Adrenal gland (tissue), 12 donors: ENCODE measurements around the gene ENTHD1. TPM values are rescaled to one million over a fixed set of nuclear protein-coding genes. Genes with fewer than 3 reads are reported as not detected.
A peak's percentile ranks its signal among the peaks of the same experiment; 100 is the strongest.

Source experiments
- DNase-seq, 7 donors: peaks; one replicate each; pipeline ENCODE4 v3.0.0-alpha.2; 2019 to 2020
- H3K27ac ChIP-seq, 5 donors: fragments of 200-600 bp; sonication (generic) in 4 of 5; 1 replicate in 3 of 5; 2 replicates in 2 of 5; pipeline versions ENCODE4 v1.5.1 to v1.8.0; 2016 to 2020; ENCODE audit warnings: mild to moderate bottlenecking in 1 of 5
- H3K27me3 ChIP-seq: fragments of 200-600 bp; 2 replicates; pipeline ENCODE4 v1.8.0; 2021
- H3K36me3 ChIP-seq, 2 donors: fragments of 200-600 bp; replicated peaks in 1 of 2; 1 replicate in 1 of 2; 2 replicates in 1 of 2; pipeline versions ENCODE4 v1.5.1 to v1.8.0; 2018 to 2022
- H3K4me1 ChIP-seq, 2 donors: fragments of 200-600 bp; replicated peaks in 1 of 2; 1 replicate in 1 of 2; 2 replicates in 1 of 2; pipeline versions ENCODE4 v1.5.1 to v1.8.0; 2018 to 2021
- H3K4me3 ChIP-seq, 4 donors: fragments of 200-600 bp; sonication (generic) in 3 of 4; one replicate each; pipeline ENCODE4 v1.5.1; 2016 to 2018
- H3K9me3 ChIP-seq, 3 donors: fragments of 200-600 bp; sonication (generic) in 1 of 3; replicated peaks in 1 of 3; 1 replicate in 2 of 3; 2 replicates in 1 of 3; pipeline versions ENCODE4 v1.5.1 to v1.8.0; 2016 to 2021
- CTCF ChIP-seq, 6 experiments: fragments of 450-650 bp in 4 of 6; fragments of 200-600 bp in 2 of 6; sonication (generic) in 1 of 6; IDR thresholded peaks; 1 replicate in 5 of 6; 2 replicates in 1 of 6; pipeline versions ENCODE4 v1.5.1 to v1.8.0; 2016 to 2021; ENCODE audit warnings: antibody characterized with exemption in 6 of 6, mild to moderate bottlenecking in 2 of 6, moderate library complexity in 1 of 6
- POLR2A ChIP-seq, 2 donors: fragments of 450-650 bp; IDR thresholded peaks; one replicate each; pipeline ENCODE4 v1.6.1; 2017; ENCODE audit warnings: antibody characterized with exemption in 2 of 2, mild to moderate bottlenecking in 2 of 2, moderate library complexity in 1 of 2
- WGBS, 4 donors: extraction: QIAGEN DNeasy Blood & Tissue Kit in 2 of 4; methylation state at CpG; one replicate each; pipeline versions ENCODE4 v1.1.5 to v1.1.7; 2013 to 2017; 5-methylcytosine and 5-hydroxymethylcytosine counted together
- intact Hi-C, 2 donors: fragments of 100-400 bp; cut with DNase I; formaldehyde crosslinking; loops; one replicate each; pipeline versions ENCODE4 v1.14.1 to v1.15.0; 2022 to 2023
- polyA plus RNA-seq, 3 donors: library from polyadenylated mRNA; stranded (reverse); fragments of 200-250 nt in 2 of 3; fragments of 350-450 nt in 1 of 3; fragmentation: Illumina TruSeq in 1 of 3; extraction: RNeasy Lipid Tissue Mini Kit (QIAGEN cat#74804) in 1 of 3; gene quantifications; one replicate each; pipeline ENCODE4 v1.2.3, GENCODE V29; 2013 to 2014
- total RNA-seq, 9 donors: library from RNA; depleted of rRNA in 4 of 9; stranded (reverse); fragments of >200 nt in 4 of 9; fragments of 120-200 nt in 1 of 9; fragmentation: NEBNext Ultra II Directional in 1 of 9; extraction: Animal tissue kit (Norgen Biotek cat#: 25700) in 1 of 9; gene quantifications; one replicate each; pipeline versions ENCODE4 v1.1.0 to v1.2.4, GENCODE V29; 2013 to 2023
- donor health status: healthy with polysubstance abuse.
- donor health status: Bipolar disorder and iron deficiency.
- donor health status: DM: yes; HTN: yes; CAD: no.
- donor health status: DM: no; HTN: no; CAD: no.
- donor health status: DM: no; HTN: no; CAD: no.
- donor health status: DM: yes; HTN: yes; CAD: no.

ENTHD1 gene
- total and polyA plus RNA-seq, 12 donors, result 0.07 TPM; not detected in 11

GRCh38 chr22:39703928-39704639 lies 189.5 kb downstream of the ENTHD1 start:
- H3K27me3 ChIP-seq, result no peaks in the 10 kb centered on the region
- peak in 2 of 7 donors; percentile 30 to 48 for DNase-seq
- TF ChIP-seq CTCF (IDR thresholded peaks at IDR 0.05) (no peak), POLR2A (IDR thresholded peaks at IDR 0.05) (no peak)
- intact Hi-C loops, result no loop called here
- no peaks in the 10 kb centered on the region for H3K36me3 ChIP-seq
- no peak overlapping the region for H3K27ac ChIP-seq
- no peaks in the 10 kb centered on the region for H3K9me3 ChIP-seq
- no peak overlapping the region for H3K4me3 ChIP-seq
- no peaks in the 10 kb centered on the region for H3K4me1 ChIP-seq
- WGBS, 4 donors, result 48 to 63% (median 61%) methylated on average over 10 to 17 of the region's 17 CpGs

- no peak for TF ChIP-seq CTCF (IDR thresholded peaks at IDR 0.05)
- no peak for TF ChIP-seq POLR2A (IDR thresholded peaks at IDR 0.05)
- WGBS, 4 donors, result 84 to 96% (median 88%) methylated on average over 7 to 8 of the region's 8 CpGs
These were observed 190.5 kb downstream of the ENTHD1 start for GRCh38 chr22:39703091-39703490.

GRCh38 chr22:39700565-39700964 lies 193.0 kb downstream of the ENTHD1 start:
- Histone ChIP-seq H3K4me3 (no peak overlapping the region), H3K27ac (no peak overlapping the region), H3K4me1 (no peaks in the 10 kb centered on the region), H3K27me3 (no peaks in the 10 kb centered on the region), H3K9me3 (no peaks in the 10 kb centered on the region), H3K36me3 (no peaks in the 10 kb centered on the region)
- 83 to 94% (median 85%) methylated on average over 2 to 7 of the region's 7 CpGs for WGBS, 4 donors
- DNase-seq, result no peak
- no peak for TF ChIP-seq POLR2A (IDR thresholded peaks at IDR 0.05)
- no peak for TF ChIP-seq CTCF (IDR thresholded peaks at IDR 0.05)
- intact Hi-C loops, result no loop called here

More at GRCh38 chr22:39703091-39703490, 190.5 kb downstream of the ENTHD1 start:
- no peak overlapping the region for H3K27ac ChIP-seq
- intact Hi-C loops, result no loop called here
- DNase-seq, result no peak
- H3K4me3 ChIP-seq, result no peak overlapping the region
- H3K36me3 ChIP-seq, result no peaks in the 10 kb centered on the region
- no peaks in the 10 kb centered on the region for H3K4me1 ChIP-seq
- no peaks in the 10 kb centered on the region for H3K9me3 ChIP-seq
- no peaks in the 10 kb centered on the region for H3K27me3 ChIP-seq

GRCh38 chr22:39699631-39700360 lies 193.8 kb downstream of the ENTHD1 start:
- Histone ChIP-seq H3K9me3 (no peaks in the 10 kb centered on the region), H3K27ac (no peak overlapping the region), H3K27me3 (no peaks in the 10 kb centered on the region), H3K4me1 (no peaks in the 10 kb centered on the region), H3K36me3 (no peaks in the 10 kb centered on the region), H3K4me3 (no peak overlapping the region)
- WGBS, 4 donors, result 86 to 87% (median 87%) methylated on average over 9 to 19 of the region's 19 CpGs
- intact Hi-C loops, result no loop called here
- DNase-seq, result no peak
- TF ChIP-seq CTCF (IDR thresholded peaks at IDR 0.05) (no peak), POLR2A (IDR thresholded peaks at IDR 0.05) (no peak)
